ENCODE measurements around the gene RPS15A. TPM values are rescaled to one million over a fixed set of nuclear protein-coding genes. Genes with fewer than 3 reads are reported as not detected.

Gene RPS15A
- total and polyA plus RNA-seq, 2 donors (not counting 1 experiment from before 2014, with no cell fraction given), result 1,585 to 3,828 TPM

DNA sequence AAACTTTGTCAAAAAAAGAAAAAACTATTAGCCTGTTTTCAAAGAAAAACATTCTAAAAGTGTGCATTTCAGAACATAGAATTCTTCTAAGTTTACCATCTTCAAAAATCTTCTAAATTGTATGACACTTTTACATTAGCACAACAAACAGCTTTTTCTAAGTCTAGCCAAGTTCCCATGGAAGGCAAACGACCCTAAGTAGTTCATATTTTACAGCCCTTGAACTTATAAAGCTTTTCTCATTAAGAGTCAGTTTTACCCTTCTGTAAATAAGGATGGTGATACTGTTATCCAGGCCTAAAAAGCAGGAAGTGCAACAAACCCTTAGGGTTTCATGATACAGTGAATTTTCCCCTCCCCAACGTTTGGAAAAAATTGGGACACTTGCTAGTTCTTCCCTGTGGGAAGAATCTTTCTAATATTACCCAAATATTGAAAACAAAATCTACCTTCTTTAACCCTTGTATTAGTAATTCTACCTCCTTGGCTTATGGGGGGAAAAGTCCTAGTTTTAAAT is 15.2 kb upstream of the RPS15A start:
- H3K27ac ChIP-seq (ENCODE audit: insufficient read depth, low read length), result no peak overlapping the region
- no peak overlapping the region for H3K4me3 ChIP-seq (replicated peaks in 1 of 4; ENCODE audit: control extremely low read depth in 1 of 4, insufficient read depth in 1 of 4, low read depth in 3 of 4, low read length in 4 of 4)
- no peak for TF ChIP-seq EZH2 (IDR thresholded peaks at IDR 0.05; ENCODE audit: low read length, missing control alignments)
- TF ChIP-seq, protein P1, sequence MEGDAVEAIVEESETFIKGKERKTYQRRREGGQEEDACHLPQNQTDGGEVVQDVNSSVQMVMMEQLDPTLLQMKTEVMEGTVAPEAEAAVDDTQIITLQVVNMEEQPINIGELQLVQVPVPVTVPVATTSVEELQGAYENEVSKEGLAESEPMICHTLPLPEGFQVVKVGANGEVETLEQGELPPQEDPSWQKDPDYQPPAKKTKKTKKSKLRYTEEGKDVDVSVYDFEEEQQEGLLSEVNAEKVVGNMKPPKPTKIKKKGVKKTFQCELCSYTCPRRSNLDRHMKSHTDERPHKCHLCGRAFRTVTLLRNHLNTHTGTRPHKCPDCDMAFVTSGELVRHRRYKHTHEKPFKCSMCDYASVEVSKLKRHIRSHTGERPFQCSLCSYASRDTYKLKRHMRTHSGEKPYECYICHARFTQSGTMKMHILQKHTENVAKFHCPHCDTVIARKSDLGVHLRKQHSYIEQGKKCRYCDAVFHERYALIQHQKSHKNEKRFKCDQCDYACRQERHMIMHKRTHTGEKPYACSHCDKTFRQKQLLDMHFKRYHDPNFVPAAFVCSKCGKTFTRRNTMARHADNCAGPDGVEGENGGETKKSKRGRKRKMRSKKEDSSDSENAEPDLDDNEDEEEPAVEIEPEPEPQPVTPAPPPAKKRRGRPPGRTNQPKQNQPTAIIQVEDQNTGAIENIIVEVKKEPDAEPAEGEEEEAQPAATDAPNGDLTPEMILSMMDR (conservative IDR thresholded peaks at IDR 0.05 in 1 of 2, IDR thresholded peaks at IDR 0.05 in 1 of 2; ENCODE audit: low read depth in 1 of 2, low read length in 2 of 2), result no peak
- no peak for DNase-seq (ENCODE audit: low read depth in 2 of 2)
- no peak overlapping the region for H3K9ac ChIP-seq (ENCODE audit: insufficient read depth, low read length)
- H3K4me2 ChIP-seq (ENCODE audit: extremely low read depth, insufficient read depth, low read length), result no peak overlapping the region
- H2AFZ ChIP-seq (ENCODE audit: low read length), result no peak overlapping the region
- peaks cover 4% of the 10 kb centered on the region for H3K36me3 ChIP-seq (ENCODE audit: control insufficient read depth, insufficient read depth, low read length)
- no peaks in the 10 kb centered on the region for H3K9me3 ChIP-seq (ENCODE audit: control insufficient read depth, insufficient read depth, low read depth, low read length)
- no peaks in the 10 kb centered on the region for H3K27me3 ChIP-seq (ENCODE audit: control insufficient read depth, insufficient read depth, low read length)
- H3K4me1 ChIP-seq (ENCODE audit: control insufficient read depth, extremely low read depth, insufficient read depth, low read length), result no peaks in the 10 kb centered on the region
- no peaks in the 10 kb centered on the region for H4K20me1 ChIP-seq (ENCODE audit: control insufficient read depth, extremely low read depth, insufficient read depth, low read length)
- H3K79me2 ChIP-seq (ENCODE audit: control insufficient read depth, insufficient read depth, low read length), result peaks cover 10% of the 10 kb centered on the region

DNA sequence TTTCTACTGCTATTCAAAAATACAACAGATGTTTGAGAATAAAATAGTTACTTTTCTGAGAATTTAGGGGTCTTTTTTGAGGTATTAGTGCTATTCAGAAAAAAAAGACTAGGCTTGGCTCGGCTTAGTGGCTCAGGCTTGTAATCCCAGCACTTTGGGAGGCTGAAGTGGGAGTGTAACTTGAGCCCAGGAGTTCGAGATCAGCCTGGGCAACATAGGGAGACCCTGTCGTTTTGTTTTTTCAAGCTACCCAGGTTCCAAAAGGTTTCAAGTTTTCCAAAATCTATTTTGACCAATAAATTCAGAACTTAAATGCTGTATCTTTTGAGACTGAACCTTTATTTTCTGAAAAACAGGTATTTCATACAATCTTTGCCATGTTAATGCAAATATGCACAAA is 14.4 kb upstream of the RPS15A start:
- Histone ChIP-seq H3K9ac (ENCODE audit: insufficient read depth, low read length) (no peak overlapping the region), H3K4me2 (ENCODE audit: extremely low read depth, insufficient read depth, low read length) (no peak overlapping the region), H3K4me1 (ENCODE audit: control insufficient read depth, extremely low read depth, insufficient read depth, low read length) (no peaks in the 10 kb centered on the region), H2AFZ (ENCODE audit: low read length) (no peak overlapping the region), H3K36me3 (ENCODE audit: control insufficient read depth, insufficient read depth, low read length) (peaks cover 3% of the 10 kb centered on the region), H3K4me3 (replicated peaks in 1 of 4; ENCODE audit: control extremely low read depth in 1 of 4, insufficient read depth in 1 of 4, low read depth in 3 of 4, low read length in 4 of 4) (no peak overlapping the region), H3K79me2 (ENCODE audit: control insufficient read depth, insufficient read depth, low read length) (peaks cover 18% of the 10 kb centered on the region), H4K20me1 (ENCODE audit: control insufficient read depth, extremely low read depth, insufficient read depth, low read length) (no peaks in the 10 kb centered on the region), H3K9me3 (ENCODE audit: control insufficient read depth, insufficient read depth, low read depth, low read length) (no peaks in the 10 kb centered on the region), H3K27me3 (ENCODE audit: control insufficient read depth, insufficient read depth, low read length) (no peaks in the 10 kb centered on the region), H3K27ac (ENCODE audit: insufficient read depth, low read length) (no peak overlapping the region)
- TF ChIP-seq, protein P1 (conservative IDR thresholded peaks at IDR 0.05 in 1 of 2, IDR thresholded peaks at IDR 0.05 in 1 of 2; ENCODE audit: low read depth in 1 of 2, low read length in 2 of 2), result no peak
- no peak for TF ChIP-seq EZH2 (IDR thresholded peaks at IDR 0.05; ENCODE audit: low read length, missing control alignments)
- peak in 1 of 2 donors; percentile 15 for DNase-seq (ENCODE audit: low read depth in 2 of 2)

DNA sequence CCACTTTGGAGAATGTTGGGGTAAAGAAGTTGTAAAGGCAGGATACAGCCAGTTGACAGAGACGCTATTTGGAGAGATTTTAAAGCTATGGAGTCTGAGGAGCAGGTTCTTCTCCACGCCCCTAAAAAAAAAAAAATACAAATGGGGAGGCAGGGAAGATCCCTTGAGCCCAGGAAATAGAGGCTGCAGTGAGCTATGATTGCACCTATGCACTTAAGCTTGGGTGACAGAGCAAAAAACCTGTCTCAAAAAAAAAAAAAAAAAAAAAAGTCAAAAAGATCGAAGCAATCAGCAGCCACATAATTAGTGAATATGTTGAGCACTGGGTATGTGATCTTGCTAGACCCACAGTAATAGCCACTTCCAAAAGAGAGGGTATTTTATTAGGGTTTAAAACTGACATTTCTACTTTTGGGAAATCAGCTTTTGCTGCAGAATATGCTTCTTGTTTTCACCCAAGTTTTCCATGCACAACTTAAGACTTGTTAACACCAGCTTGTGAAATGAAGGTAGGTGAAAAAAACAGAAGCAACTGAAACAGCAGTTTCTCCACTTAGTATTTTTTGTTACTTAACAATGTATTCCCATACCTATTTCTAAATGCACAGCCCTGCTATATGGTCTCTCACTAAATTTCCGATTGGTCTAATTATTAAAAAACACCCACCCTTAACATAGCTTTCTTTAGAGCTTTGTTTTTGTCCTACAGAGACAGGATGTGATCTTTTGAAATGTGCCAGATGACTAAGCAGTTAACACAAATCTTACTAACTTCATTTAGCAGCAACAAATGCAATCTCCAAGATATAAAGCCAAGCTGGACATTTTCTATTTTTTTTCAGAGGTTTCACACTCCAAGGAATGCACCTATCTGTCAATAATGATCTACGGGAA is 13.7 kb upstream of the RPS15A start:
- no peak overlapping the region for H3K4me3 ChIP-seq (replicated peaks in 1 of 4; ENCODE audit: control extremely low read depth in 1 of 4, insufficient read depth in 1 of 4, low read depth in 3 of 4, low read length in 4 of 4)
- DNase-seq (ENCODE audit: low read depth in 2 of 2), result peak in 1 of 2 donors; percentile 65
- no peak overlapping the region for H3K9ac ChIP-seq (ENCODE audit: insufficient read depth, low read length)
- H3K27ac ChIP-seq (ENCODE audit: insufficient read depth, low read length), result no peak overlapping the region
- peaks cover 25% of the 10 kb centered on the region for H3K79me2 ChIP-seq (ENCODE audit: control insufficient read depth, insufficient read depth, low read length)
- H4K20me1 ChIP-seq (ENCODE audit: control insufficient read depth, extremely low read depth, insufficient read depth, low read length), result no peaks in the 10 kb centered on the region
- H2AFZ ChIP-seq (ENCODE audit: low read length), result no peak overlapping the region
- no peak overlapping the region for H3K4me2 ChIP-seq (ENCODE audit: extremely low read depth, insufficient read depth, low read length)
- no peaks in the 10 kb centered on the region for H3K27me3 ChIP-seq (ENCODE audit: control insufficient read depth, insufficient read depth, low read length)
- no peaks in the 10 kb centered on the region for H3K36me3 ChIP-seq (ENCODE audit: control insufficient read depth, insufficient read depth, low read length)
- H3K4me1 ChIP-seq (ENCODE audit: control insufficient read depth, extremely low read depth, insufficient read depth, low read length), result no peaks in the 10 kb centered on the region
- H3K9me3 ChIP-seq (ENCODE audit: control insufficient read depth, insufficient read depth, low read depth, low read length), result no peaks in the 10 kb centered on the region
- TF ChIP-seq, protein P1 (conservative IDR thresholded peaks at IDR 0.05 in 1 of 2, IDR thresholded peaks at IDR 0.05 in 1 of 2; ENCODE audit: low read depth in 1 of 2, low read length in 2 of 2), result no peak
